Measurements from ENCODE around the gene SKI.
"Not testable (repeated sequence)": the region's sequence is repeated elsewhere in the genome, so short reads cannot be mapped to it uniquely, and the experiment has no call there.

Gene SKI

GRCh38 chr1:2320006-2320405 lies 91.9 kb downstream of the SKI start:
- DNase-seq (ENCODE audit: low read depth in 2 of 2): no peak

DNA sequence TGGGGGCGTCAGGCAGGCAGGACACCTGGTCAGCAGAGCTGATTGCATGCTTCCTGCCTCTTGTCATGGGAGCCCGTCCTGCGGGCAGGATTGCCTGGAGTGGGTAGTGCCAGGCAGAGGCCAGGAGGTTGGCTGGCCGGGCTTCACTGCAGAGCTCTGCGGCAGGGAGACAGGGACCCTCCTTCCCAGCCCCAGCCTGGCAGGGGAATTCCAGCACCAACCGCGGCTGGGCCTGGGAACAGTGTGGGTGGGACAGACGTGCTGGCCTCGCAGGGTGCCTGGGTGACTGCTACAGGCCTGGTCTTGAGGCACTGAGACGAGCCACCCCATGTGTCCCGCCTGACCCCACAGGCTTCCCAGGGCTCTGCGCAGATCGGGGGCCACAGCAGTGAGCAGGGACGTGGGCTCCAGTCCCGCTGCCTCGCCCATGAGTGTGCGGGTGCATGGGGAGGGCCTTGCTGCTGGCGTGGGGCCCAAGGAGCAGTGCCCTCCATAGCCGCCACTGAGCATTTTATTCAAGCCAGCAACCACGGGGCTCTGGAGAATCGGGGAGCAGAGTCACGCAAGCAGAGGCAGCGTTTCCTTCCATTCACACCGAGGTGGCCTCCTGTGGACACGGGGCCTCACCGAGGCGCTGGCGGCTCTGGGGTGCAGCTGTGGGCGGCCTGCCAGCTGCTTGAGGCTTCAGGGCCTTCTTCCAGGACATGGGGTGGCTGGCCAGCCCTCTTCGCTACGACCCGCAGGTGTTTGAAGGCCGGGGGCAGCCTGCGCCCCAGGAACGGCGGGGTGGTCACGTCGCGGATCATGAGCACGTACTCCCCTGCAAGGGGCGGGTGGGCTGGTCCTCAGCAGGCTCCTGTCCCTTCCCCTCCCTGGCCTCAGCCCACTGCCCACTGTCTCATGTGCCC lies 92.9 kb downstream of the SKI start:
- no peak for DNase-seq (ENCODE audit: low read depth in 2 of 2)

- DNase-seq (ENCODE audit: low read depth in 2 of 2): no peak
Observed at GRCh38 chr1:2322065-2322571, 94.0 kb downstream of the SKI start.

GRCh38 chr1:2322581-2323211 lies 94.6 kb downstream of the SKI start:
- no peak for DNase-seq (ENCODE audit: low read depth in 2 of 2)

GRCh38 chr1:2323451-2323974 lies 95.4 kb downstream of the SKI start:
- no peak for DNase-seq (ENCODE audit: low read depth in 2 of 2)

DNA sequence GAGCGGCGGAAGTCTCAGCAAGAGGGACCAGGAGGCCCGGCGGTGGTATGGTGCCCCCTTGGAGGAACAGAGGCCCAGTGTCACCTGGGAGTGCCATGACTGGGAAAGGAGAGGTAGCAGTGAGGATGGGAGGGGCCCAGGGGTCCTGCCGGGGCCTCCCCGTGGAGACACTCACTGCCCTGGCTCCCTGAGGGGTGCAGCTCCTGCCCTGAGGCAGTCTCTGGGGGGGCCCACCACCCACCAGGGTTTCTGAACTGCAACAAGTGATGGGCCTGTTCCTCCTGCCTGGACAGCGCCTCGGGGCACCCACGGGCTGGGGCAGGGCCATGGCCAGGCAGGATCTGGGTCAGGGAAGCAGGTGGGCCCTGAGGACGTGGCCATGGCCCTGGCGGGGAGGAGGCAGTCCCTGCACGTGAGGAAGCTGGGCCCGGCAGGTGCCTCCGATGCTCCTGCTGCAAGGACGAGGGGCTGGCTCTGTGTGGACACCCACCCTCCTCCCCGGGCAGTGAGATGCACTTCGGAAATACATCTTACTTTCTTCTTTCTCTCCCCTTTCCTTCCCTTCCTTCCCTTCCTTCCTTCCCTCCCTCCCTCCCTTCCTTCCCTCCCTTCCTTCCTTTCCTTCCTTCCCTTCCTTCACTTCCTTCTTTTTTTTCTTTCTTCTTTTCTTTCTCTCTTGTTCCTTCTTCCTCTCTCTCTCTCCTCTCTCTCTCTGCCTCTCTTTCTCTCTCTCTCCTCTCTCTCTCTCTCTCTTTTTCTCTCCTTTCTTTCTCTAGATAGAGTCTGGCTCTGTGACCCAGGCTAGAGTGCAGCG lies 96.6 kb downstream of the SKI start:
- DNase-seq (ENCODE audit: low read depth in 2 of 2): no peak

DNA sequence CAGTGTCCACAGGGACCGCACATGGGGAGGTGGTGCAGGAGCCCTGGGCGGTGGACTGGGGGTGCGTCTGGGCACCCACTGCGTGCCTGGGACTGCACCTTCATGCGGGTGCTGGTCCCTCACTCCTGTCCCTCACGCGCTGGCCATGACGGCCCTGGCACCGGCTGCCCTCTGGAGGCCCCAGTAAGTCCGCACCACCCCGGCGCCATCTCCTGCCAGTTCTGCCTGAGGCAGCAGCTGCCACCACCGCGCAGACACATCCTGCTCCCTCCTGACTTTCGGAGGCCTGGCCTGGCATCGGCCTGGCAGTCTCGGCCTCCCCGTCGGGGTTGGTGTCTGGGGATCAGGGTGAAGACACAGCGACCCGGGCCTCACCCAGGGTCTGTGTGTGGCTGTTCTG lies 98.4 kb downstream of the SKI start:
- DNase-seq (ENCODE audit: low read depth in 2 of 2): no peak

GRCh38 chr1:2327162-2327561 lies 99.0 kb downstream of the SKI start:
- DNase-seq (ENCODE audit: low read depth in 2 of 2): not testable (repeated sequence)

- DNase-seq (ENCODE audit: low read depth in 2 of 2): no peak
Observed at GRCh38 chr1:2327841-2328240, 99.7 kb downstream of the SKI start.

DNA sequence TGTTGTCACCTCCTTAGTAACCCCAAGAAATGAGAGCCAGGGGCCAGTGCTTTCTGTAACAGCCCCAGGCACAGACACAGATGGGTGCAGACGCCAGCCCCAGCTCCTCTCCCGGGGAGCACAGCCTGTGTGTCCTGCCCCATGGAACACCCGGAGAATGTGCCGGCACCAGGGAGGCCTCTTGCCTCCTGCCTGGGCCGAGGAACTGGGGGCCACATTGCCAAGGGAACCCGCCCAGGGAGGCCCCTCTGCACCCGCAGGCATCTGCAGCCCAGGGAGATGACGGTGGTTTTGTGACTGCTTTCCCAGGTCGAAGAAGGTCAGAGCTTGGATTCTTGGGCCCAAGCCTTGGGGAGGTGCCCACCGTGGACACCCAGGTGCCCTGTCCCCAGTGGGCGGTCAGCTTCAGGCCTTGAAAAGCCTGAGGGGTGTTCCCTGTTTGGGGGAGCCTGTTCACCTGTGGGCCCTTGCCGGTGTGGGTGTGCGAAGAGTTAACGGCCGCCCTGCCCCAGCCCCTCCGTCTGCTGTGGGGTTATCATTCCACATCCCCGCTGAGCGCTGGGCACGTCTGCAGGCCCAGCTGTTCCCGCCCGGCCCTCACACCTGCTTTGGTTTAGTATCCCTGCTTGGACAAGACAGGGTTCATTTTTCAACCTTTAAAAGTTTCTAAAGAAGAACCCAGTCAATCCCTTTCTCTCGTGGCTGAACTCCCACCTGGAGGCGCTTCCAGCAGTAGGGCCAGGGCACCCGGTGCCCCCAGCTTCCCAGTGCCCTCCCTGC lies 100.7 kb downstream of the SKI start:
- DNase-seq (ENCODE audit: low read depth in 2 of 2): no peak

DNA sequence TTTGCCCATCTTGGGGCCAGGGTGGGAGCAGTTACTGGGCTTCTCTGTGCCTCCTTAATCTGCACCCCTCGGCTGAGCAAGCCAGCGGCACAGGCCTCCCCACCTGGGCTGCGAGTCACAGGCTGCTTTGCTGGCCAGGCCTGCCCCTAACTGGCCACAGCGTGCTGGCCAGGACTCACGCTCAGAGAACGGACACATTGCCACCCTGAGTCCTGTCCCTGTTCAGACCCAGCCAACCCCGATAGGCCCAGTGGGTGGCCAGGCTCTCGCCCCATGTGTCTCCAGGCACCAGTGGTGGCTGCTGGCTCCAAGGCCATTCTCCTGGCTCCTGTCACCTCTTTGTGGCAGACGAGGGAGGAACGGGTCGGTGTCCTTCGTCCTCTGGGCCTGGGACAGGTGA lies 101.9 kb downstream of the SKI start:
- DNase-seq (ENCODE audit: low read depth in 2 of 2): no peak

DNA sequence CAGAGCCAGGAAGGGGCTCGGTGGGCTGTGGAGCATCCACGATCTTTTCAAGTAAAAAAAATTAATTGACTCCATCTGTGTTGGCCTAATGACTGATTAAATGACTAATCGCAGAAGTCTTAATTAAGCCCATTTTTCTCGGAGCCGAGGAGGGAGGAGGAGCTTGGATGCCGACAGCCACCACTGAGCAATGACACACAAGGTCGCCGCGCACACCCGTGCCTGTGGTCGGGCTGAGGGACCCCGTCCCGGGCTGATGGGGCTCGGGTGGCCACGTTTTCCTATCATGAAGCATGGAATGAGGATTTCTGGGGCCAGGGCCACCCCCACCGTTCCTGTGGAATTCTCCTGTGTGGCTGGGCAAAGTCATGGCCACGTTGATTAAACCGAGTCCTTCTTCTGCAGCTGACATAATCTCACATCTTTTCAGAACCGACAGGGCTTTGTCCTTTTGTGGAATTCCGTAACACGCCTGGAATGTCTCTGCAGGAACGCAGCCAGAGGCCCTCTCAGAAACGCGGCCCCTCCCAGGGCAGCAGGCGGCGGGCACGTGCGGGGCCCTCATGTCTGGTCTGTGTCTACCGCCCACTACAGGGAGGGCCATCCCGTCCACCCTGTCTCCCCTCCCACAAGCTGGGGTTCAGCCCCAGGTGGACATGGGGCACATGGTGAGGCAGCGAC lies 102.5 kb downstream of the SKI start:
- no peak for DNase-seq (ENCODE audit: low read depth in 2 of 2)

DNA sequence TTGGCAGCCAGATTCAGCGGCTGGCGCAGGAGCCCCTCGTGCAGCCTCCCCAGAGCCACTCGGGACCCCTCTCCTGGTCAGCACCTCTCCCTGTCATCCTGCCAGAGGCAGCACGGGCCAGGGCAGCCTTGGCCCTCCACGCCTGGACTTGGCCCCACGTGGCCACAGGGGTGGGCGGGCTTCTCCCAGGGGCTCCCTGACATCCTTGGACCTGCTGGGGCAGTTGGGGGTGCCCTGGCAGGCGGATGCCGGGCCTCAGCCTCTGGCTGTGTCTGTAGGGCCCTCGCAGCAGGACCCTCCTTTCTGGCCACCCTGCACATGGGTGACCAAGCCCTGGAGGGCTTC lies 103.1 kb downstream of the SKI start:
- DNase-seq (ENCODE audit: low read depth in 2 of 2): no peak

DNA sequence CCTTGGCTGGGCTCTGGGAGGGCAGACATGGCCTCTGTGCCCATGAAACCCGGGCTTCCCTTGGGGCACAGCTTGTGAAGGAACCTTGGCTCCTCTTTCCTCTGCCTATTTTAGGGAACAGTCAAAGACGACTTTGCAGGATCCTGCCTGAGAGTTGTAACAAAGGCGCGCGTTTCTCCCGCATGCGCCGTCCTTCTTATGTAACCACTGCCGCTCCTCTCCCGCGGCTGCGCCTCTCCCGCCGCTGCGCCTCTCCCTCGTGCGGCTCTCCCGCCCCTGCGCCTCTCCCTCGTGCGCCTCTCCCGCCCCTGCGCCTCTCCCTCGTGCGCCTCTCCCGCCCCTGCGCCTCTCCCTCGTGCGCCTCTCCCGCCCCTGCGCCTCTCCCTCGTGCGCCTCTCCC lies 103.5 kb downstream of the SKI start:
- not testable (repeated sequence) for DNase-seq (ENCODE audit: low read depth in 2 of 2)

- no peak for DNase-seq (ENCODE audit: low read depth in 2 of 2)
Observed at GRCh38 chr1:2334366-2334765, 106.2 kb downstream of the SKI start.

DNA sequence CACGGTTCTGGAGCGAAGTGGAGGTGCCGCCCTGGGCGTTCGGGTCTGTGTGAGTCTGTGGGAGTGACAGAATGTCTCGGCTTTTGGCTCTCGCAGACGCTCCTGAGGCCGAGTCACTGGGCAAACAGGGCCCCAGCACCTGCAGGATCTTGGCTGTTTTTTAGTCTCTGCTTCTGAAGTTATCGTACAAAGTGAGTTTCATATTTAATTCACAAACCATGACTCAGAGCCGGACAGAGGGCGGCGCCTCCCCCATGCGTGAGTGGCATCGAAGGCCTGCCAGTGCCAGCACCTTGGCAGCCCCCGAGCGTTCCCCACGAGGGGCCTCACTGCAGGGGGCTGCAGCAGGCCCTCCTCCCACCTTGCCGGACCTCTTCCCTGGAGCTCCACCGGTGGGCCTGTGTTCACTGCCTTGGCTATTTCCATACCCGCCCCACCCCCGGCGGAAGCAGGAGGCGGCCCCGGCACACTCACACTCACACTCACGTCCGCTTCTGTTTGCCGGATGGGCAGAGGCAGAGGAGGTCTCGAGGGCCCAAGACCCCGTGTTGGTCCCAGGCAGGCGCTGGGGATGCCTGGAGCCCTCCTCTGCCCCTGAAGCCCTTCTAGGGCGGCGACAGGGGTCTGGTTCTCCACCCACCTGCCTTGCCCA lies 106.9 kb downstream of the SKI start:
- no peak for DNase-seq (ENCODE audit: low read depth in 2 of 2)

DNA sequence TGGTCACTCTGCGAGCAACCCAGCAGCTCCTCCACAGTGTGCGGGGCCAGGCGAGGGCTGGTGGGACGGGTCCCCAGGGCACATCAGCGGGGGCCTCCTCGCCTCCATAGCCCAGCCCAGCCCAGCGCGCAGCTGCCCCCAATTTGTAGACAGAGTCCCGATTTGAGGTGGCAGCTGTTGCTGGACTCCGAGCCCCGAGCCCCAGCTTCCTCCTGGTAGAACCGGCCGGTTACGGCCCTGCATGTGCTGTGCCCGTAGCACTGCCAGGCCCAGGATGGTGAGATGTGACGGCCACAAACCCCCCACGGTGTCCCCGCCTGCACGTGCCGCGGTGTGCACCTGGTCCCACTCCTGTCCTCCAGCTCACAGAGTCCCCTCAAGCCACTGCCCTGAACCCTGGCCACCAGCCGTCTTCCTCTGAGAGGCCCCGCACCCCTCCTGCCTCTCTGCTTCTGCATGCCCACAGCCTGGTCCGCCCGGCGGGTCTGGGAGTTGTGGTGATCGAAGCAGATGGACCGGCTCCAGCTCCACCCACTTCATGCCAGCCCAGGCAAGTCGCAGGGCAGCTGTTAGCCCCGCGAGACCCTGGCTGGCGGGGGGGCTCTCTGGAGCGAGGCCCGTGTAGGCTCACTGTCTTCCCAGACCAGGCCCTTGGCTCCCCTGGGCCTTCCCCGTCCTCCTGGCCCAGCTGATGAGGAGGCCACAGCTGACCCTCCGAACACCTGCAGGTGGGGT lies 107.8 kb downstream of the SKI start:
- DNase-seq (ENCODE audit: low read depth in 2 of 2): no peak

DNA sequence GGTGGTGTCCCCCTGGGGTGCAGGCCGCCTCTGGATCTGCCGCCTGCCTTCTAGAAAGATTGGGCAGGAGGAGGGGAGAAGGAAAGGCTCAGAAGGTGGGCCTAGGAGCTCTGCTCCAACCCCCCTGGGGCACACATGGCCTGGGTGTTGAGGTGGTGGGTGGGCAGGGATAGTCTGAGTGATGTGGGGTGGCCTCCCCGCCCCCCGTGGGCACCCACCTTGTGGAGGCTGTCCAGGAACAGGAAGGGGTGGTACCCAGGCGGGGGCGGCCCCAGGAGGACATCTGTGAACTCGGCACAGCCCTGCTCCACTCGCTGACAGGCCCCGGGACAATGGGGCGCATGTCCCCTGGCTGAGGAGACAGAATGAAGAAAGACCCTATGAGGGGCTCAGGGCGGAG lies 108.4 kb downstream of the SKI start:
- DNase-seq (ENCODE audit: low read depth in 2 of 2): no peak

DNA sequence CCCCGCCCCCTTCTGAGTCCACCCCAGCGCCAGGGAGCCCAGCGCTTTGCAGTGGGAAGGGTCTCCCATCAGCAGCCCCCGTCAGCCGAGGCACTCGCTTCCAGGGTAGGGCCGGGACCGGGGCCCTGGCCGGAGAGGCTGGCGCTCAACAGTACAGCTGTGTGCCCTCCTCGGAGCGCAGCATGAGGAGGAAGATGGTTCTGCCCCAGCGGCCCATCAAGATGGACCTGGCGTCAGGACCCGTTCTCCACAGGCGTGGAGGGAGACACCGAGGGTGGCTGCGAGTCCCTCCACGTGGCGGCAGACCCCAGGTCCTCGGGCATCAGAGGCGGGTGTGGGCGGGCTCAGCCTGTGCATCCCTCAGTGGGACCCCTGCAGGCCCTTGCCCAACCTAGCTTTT lies 109.0 kb downstream of the SKI start:
- no peak for DNase-seq (ENCODE audit: low read depth in 2 of 2)

- DNase-seq (ENCODE audit: low read depth in 2 of 2): no peak
Observed at GRCh38 chr1:2337501-2337900, 109.4 kb downstream of the SKI start.
